Measurements from ENCODE around the gene DNTT.

GRCh38 chr10:96306516-96306915 lies 2.3 kb downstream of the DNTT start:
- TF ChIP-seq CTCF (IDR thresholded peaks at IDR 0.05) (no peak), POLR2A (IDR thresholded peaks at IDR 0.05) (no peak)

All from Peyer's patch (tissue), 4 donors.